T follicular helper cell (primary cell): ENCODE results near the gene ZRANB3.

Source experiments
- DNase-seq: peaks from one replicate; pipeline ENCODE4 v3.0.0-alpha.2; 2020; ENCODE audit warnings: low read depth

The ZRANB3 gene

GRCh38 chr2:135246711-135247270 lies 284.2 kb downstream of the ZRANB3 start:
- no peak for DNase-seq

GRCh38 chr2:135245071-135245470 lies 285.9 kb downstream of the ZRANB3 start:
- DNase-seq, result no peak

GRCh38 chr2:135238651-135239050 lies 292.4 kb downstream of the ZRANB3 start:
- DNase-seq, result no peak

DNA sequence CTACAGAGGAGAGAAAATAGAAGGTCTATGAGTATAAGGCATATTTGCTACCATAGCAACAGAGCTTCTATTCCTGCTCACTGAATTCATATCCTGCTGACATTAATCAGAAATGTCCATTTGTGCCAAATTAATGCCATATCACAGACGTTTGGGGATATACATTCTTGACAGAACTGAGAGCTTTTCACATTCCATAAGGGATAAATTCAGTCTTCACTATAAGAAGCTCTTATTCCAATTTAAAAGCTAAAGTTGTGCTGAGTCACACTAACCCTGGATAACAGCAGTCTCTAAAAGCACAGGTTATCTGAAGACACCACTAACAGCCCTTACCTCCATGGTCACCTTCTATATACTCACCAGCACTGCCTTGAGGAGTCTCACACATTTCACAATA lies 300.9 kb downstream of the ZRANB3 start:
- no peak for DNase-seq

DNA sequence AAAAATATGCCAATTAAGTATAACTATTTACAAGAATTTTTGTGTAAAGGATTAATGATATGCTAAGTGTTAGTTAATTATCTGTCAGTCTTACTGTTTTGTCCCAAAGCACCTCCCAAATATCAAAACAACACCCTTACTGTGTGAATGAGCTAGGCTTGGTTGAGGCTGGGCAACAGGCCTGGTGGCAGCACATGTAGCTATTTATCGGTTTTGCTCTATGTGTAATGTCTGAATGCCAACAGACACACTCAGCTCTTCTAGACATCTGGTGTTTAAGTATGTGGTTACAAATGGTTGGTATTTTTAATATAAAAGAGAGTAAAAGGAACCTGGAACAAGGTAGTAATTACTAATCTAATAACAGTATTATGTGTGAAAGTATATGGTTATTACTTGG lies 303.6 kb downstream of the ZRANB3 start:
- DNase-seq, result no peak

DNA sequence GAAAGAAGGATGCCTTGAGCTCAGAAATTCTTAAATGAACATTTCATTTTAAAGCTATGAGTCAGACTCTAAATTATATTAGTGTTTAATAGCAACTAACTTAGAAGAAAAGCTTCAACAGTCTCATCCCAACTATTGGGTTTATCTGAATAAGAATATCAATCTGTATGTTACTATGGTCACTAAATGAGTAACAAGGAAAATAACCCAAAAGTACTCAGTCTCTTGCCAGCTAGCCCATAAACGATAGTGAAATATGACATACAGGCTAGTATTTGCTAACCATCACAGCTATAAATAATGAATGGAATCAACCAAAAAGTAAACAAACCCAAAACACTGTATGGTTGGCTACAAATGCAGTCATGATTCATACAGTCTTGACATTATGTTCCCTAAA lies 304.1 kb downstream of the ZRANB3 start:
- no peak for DNase-seq

DNA sequence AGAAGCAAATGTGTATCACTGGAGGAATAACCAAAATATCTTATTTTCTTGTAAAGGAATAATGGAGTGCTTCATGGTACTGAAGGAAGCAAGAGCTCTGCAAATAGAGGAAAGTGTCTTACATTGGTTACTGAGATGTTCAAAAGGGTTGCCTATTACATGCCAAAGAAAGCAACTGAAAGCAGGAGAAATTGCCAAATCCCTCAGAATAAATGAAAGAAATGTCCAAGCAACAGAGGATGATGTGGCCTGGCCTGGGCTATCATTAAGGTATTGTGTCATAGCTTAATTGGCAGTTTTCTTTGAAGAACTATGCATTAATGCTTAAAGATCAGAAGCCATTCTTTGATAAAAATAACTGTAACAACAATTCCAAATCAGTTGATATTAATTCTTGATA lies 305.2 kb downstream of the ZRANB3 start:
- no peak for DNase-seq

DNA sequence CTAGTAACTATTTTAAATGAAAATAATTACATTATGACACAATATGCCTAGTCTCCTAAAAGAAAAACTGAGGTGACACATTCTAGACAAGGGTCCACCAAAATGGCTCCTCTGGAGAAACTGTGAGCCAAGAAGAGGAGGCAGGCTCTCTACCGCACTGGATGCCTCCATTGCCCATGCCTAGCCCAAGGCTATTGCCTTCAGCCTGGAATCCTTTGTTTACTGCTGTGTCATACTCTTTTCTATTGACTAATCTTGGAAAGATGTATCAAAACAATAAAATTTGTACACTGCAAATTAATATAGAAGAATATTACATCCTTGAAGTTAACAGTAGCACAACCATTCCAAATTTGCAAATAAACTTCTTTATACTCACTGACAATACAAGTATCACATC lies 311.8 kb downstream of the ZRANB3 start:
- no peak for DNase-seq

- DNase-seq, result no peak
These were observed 312.6 kb downstream of the ZRANB3 start for GRCh38 chr2:135218426-135218825.

DNA sequence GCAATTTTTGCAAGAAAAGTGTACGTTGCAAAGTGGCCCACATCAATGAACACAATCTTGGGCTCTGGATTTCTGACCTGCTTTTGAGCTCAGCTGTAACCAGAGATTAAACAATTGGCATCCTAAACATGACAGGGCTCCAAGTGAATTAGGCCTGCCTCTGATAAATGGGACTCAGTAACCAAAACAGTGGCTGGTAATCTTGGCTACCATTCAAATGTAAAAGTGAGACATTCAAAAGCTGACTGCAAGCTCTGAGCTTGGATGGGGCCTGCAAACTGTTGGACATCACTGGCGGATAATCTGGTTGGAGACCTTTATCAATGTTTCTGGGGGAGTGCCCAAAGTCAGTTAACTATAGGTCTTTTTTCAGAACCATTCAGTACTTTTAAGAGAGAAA lies 318.3 kb downstream of the ZRANB3 start:
- DNase-seq, result no peak

GRCh38 chr2:135208016-135208415 lies 323.0 kb downstream of the ZRANB3 start:
- DNase-seq, result no peak

- DNase-seq, result no peak
These were observed 327.1 kb downstream of the ZRANB3 start for GRCh38 chr2:135203944-135204343.

- DNase-seq, result no peak
These were observed 328.3 kb downstream of the ZRANB3 start for GRCh38 chr2:135202751-135203150.

- DNase-seq, result no peak
These were observed 332.5 kb downstream of the ZRANB3 start for GRCh38 chr2:135198481-135198880.

- no peak for DNase-seq
These were observed 340.2 kb downstream of the ZRANB3 start for GRCh38 chr2:135190799-135191198.

DNA sequence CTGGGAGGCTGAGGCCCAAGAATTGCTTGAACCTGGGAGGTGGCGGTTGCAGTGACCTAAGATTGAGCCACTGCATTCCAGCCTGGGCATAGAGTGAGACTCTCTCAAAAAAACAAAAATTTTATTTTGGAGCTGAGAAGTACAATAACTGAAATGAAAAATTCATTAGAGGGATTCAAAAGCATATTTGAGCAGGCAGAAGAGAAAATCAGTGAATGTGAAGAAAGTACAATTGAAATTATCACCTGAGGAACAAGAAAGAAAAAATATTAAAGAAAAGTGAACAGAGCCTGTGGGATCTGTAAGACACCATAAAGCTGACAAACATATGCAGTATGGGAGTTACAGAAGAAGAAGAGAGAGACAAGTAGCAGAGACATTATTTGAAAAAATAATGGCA lies 341.9 kb downstream of the ZRANB3 start:
- DNase-seq, result no peak

DNA sequence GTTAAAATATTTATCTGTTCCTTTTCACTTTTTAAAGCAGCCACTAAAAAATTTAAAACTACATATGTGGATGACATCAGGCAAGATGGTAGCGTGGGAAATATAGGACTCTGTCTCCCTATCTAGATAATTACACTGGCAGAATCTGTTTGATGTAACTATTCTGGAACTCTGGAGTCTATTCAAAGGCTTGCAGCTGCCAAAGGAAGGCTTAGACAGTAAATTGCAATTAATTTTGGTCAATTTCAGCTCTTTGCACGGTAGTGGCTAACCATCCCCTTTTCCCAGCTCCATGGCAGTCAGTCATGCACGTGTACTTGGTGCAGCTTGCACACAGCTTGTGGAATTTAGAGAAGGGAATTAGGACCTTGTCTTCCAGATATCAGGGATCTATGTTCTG lies 343.7 kb downstream of the ZRANB3 start:
- DNase-seq, result no peak

DNA sequence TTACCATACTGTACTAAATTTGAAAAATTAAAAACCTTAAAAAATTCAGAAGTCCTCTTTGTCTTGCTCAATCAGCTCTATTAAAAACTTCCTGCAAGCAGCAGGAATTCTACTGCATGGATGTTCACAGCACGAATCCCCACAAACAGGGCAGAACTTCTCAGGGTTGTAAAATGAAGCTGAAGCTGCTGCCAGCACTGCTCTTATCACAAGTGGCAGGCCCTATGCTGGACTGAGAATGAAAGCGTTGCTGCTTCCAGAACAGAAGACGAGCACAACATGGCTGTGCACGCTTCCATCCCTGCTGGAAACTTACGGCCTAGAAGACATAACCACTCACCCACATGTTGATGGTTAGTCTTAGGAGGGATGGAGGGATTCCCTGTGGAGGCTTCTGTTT lies 345.0 kb downstream of the ZRANB3 start:
- no peak for DNase-seq

GRCh38 chr2:135183822-135184221 lies 347.2 kb downstream of the ZRANB3 start:
- no peak for DNase-seq

- no peak for DNase-seq
These were observed 348.4 kb downstream of the ZRANB3 start for GRCh38 chr2:135182601-135183000.

GRCh38 chr2:135182190-135182589 lies 348.8 kb downstream of the ZRANB3 start:
- no peak for DNase-seq

DNA sequence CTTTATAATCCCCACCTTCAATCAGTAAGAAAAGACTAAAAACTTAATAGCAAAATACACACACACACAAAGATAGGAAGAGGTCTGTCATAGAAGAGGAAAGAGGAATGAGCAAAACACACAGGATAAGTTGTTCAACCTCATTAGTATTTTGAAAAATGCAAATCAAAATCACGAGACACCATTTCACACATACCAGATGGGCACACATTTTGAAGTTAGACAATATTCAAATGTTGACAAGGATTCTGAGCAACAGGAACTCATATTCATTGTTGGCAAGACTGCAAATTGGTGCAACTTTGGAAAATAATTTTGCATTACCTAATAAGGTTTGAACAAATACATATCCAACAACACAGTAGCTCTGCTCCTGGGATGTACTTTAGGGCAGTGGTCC lies 351.3 kb downstream of the ZRANB3 start:
- no peak for DNase-seq

- no peak for DNase-seq
These were observed 355.8 kb downstream of the ZRANB3 start for GRCh38 chr2:135175177-135175576.

DNA sequence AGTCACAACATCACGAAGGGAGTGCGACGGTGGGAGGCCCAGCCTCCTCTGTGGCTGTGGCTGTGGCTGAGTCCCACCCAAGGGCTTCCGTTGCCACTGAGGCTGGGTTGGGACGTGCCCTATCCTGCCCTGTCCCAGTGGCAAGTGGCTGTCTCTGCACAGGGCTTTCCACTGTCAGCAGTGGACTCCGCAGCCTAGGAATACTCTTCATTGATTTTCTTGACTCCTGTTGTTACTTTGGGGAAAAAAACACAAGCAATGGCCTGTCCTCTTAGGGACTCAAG lies 356.3 kb downstream of the ZRANB3 start:
- DNase-seq, result no peak
